Brain pericyte (primary cell): Measurements from ENCODE around the gene TMEM223.
A peak's percentile ranks its signal among the peaks of the same experiment; 100 is the strongest.
"Not testable (repeated sequence)": the region's sequence is repeated elsewhere in the genome, so short reads cannot be mapped to it uniquely, and the experiment has no call there.

Source experiments
- DNase-seq: peaks from one replicate; pipeline ENCODE4 v3.0.0-alpha.2; 2012; ENCODE audit warnings: low read depth, low spot score

Gene TMEM223

DNA sequence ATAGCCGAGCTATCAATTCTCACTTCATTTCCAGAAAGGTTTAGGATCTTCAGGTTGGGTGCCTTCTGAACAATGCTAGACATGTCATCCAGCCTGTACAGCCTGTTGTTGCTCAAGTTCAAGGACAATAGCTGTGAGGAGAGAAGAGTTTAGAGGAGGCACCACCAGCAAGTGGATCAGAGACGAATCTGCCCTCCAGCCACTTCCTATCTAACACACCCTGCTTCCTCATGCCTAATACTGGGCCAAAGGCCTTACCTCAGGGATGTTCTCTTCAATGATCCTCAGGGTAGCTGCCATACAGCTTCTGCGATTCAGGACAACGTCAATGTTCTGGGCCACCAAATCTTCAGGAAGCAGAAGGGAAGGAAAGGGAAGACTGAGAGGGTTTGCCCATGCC, 9.3 kb upstream of the TMEM223 start:
- no peak for DNase-seq

DNA sequence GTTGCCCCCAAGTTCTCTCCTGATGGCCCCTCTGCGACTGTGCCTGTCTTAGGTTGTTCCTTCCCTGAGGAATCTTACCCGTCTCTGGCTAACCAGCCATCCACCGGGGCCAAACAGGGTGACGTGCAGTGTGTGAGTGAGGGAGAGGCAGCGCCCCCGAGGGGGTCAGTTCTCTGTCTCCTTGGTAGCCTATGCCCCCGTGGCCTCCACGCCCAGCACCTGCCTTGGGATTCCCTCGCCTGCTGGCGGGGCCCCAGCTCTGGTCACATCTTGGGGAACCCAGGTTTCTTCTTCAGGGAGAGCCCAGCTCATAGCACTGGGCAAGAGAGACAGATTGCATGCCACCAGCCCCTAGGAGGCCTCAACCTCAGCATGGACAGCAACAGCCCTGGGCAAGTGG, 7.7 kb upstream of the TMEM223 start:
- DNase-seq = no peak

DNA sequence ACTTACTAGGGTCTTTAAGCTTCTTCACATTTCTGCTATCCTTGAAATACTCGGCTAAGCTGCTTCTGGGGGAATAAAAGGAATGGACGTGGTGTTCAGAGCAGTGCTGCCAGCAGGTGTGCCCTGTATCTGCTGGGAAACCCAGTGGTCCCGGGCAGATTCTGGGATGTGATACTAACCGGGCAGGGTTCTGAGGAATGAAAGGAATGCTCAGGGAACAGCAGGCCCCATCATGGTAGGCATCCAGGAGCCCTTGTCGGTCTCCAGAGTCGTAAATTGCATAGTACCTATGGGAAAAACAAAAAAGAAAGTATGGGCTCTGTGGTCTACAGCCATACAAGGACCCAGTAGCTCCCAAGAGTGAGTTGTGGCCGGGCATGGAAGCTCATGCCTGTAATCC, 4.5 kb upstream of the TMEM223 start:
- no peak for DNase-seq

DNA sequence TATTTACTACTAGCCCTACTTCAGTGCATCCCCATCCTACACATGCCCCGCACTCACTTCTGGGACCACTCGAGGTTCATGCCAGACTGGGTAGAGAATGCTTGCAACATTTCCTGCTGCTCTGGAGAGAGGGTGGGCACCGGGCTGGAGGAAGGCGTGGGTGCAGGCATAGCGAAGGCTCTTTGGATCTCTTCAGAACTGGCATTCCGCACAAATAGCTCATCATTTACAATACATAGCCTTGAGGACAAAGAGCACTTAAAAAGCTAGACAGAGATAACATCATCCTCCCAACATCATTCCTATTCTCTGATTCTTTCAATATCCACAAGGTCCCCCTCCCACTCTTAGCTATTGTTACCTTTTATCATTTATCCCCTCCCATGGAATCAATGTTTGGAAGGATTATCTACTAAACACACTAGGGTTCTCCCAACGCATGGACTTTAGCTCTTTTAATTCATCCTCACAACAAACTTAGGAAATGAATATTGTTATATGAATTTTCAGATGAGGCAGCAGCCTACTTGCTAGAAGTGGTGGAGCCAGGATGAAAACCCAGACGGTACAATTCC, 2.5 kb upstream of the TMEM223 start:
- no peak for DNase-seq

DNA sequence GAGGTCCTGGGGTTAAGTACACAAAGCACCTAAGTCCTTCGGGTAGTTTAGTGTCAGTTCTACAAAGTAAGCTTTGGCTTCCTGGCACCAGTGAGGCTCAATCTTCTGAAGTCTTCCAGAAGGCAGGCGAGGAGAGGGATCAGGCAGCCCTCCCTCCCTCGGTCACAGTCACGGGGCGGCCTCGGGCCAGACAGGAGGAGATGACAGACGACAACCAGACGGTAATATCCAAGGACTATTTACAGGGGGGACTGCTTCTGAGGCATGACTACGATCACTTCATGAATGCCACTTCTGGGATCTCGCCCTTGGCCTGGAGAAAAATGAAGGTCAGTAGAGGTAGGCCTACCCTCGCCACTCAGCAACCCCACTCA, 383 bp upstream of the TMEM223 start:
- DNase-seq = no peak

DNA sequence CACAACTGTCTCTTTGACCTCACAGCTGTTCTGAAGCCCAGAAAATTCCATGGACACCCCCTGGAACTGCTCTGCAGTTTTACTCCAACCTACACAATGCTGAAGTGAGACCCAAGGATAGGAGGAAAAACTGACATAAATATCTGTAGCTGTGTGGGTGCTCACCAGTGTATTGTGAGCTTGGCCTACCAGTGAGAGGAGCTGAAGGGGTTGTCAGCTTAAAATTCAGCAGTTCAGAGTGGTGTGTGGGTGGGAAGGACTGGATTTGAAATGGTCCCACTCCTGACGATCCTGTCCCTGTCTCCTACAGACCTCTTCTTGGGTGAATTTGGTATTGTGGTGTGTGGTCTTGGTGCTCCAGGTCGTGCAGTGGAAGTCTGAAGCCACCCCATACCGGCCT, 2.2 kb downstream of the TMEM223 start:
- DNase-seq = no peak

DNA sequence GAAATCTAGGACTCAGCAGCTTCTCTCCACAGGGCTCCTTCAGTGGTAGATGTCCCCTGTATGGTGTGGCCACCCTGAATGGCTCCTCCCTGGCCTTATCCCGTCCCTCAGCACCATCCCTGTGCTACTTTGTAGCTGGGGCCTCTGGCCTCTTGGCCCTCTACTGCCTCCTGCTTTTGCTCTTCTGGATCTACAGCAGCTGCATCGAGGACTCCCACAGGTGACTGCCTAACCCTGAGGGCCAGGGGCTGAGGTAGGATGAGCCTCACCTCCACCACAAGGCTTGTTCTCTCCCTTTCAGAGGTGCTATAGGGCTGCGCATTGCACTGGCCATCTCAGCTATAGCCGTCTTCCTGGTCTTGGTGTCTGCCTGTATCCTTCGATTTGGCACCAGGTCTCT, 2.8 kb downstream of the TMEM223 start:
- DNase-seq = no peak

DNA sequence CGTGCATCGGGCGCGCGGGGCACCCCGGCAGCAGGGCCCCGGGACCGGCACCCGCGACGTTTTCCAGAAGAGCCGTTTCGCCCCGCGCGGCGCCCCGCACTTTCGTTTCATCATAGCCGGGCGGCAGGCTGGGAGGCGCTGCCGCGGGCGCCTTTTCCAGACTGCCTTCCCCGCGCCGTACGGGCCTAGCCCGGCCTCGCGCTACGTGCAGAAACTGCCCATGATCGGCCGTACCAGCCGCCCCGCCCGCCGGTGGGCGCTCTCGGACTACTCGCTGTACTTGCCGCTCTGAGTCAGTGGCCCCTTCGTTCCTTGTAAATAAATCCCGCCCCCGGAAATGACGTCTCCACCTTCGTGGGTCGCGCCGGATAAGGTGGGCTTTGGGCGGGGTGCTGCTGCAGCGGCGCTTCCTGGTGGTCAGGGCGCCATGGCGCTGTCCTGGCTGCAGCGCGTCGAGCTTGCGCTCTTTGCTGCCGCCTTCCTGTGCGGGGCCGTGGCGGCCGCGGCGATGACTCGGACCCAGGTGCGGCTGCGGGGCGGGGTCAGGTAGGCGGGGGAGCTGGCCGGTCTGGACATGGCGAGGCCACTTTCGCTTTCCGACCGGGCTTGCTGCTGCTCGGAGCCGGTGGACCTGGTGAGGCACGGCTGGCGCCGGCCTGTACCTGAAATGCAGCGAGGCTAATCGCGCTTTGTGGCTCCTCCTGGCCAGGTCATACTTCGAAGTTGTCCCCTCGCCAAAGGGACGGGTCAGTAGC, 4.6 kb downstream of the TMEM223 start, which contains the start of gene TMEM179B:
TMEM179B (plus strand) TSS at position 398 of the 755 bp plus-strand sequence; CDS start at position 428, 30 bp downstream.
- DNase-seq = peak; percentile 91

DNA sequence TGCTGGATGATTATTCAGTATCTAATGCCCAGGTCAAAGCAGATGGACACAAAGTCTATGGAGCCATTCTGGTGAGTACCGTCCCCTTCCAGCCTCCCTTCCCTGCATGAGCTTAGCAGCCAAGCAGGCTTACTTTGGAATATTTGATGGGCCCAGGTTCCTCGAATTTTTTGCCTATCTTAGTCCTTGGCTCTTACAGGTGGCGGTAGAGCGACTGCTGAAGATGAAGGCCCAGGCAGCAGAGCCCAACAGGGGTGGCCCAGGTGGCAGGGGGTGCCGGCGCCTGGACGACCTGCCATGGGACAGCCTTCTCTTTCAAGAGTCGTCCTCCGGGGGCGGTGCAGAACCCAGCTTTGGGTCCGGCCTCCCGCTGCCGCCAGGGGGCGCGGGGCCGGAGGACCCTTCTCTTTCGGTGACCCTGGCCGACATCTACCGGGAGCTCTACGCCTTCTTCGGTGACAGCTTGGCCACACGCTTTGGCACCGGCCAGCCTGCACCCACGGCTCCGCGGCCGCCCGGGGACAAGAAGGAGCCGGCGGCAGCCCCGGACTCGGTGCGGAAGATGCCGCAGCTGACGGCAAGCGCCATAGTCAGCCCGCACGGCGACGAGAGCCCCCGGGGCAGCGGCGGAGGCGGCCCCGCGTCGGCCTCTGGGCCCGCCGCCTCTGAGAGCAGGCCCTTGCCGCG, 5.3 kb downstream of the TMEM223 start:
- peak; percentile 42 for DNase-seq

DNA sequence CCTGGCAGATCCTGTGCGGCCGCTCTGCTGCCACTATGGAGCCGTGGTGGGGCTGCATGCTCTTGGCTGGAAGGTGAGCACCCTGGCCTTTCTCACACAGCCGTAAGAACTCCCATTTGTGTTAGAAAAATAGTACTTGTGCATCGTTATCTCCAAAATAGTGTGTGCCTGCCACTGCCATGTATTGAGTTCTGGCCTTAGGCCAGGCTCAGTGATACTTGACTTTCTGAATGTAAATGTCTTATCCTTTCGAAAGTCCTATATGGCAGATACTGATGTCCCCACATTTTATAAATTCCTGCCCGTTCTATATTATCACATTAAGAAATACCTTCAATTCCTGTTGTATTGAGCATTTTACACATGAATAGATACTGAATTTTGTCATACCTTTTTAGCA, 9.1 kb downstream of the TMEM223 start:
- DNase-seq = no peak

DNA sequence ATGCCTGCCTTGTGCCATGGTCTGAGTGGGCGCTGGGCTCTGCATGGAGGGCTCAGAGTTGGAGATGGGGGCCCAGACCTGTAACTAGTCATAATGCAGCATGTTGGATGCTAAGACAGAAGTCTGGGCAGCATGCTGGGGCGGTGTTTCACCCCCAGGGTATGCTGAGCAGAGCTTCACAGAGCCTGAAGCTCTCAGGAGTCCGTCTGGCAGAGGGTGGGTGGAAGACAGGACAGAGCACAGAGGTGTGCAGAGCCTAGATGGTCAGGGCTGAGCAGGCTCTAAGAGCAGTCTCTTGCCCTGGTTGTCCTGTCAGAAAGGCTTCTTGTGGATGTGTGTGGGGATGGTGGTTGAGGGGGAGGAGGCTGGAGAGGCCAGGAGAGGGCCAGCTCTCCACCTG, 13.4 kb downstream of the TMEM223 start:
- DNase-seq = no peak

DNA sequence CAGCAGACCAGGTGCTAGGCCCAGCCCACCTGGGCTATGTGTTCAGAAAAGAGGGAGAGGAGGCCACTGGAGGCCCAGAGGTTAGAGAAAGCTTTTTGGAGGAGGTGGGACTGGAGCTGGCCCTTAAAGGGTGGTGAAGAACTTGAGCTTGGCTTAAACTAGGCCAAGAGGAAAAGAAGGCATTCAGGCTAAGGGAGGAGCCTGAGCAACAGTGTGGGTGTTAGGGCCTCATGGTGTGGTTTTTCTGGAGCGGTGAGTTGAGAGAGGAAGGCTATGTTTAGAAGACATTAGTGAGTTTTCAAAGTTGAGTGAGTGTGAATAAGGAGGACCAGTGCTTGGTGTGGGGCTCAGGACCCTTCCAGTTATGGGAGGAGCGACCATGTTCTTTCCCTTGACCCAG, 14.4 kb downstream of the TMEM223 start:
- DNase-seq = no peak

DNA sequence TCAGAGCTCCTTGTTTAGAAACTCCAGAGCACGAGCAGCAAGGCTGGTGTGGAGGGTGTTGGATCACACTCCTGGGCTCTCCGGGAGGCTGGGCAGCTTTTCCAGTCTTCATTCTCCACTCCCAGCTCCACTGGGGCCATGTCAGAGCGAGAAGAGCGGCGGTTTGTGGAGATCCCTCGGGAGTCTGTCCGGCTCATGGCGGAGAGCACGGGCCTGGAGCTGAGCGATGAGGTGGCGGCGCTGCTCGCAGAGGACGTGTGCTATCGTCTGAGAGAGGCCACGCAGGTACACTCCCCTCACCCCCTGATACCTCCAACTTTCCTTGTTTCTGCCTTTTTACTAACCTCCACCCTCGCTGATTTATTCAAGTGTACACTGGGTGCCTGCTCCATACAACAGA, 16.2 kb downstream of the TMEM223 start:
- no peak for DNase-seq

DNA sequence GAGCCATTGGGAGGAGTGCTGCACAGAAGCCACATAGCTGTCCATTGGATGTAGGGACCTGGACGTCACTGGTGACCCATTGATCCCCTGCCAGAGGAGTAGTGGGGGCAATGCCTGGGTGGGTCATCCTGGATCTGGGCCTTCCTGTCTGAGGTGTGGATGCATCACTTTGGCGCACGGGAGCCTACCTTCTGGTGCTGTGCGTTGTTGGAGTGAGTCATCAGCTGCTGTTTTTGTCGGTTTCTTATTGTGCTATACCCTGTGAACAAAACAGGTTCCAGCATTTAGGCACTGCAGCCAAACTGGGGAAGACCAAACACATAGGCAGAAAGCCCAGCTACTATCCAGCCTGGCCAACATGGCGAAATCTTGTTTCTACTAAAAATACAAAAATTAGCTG, 17.4 kb downstream of the TMEM223 start:
- no peak for DNase-seq

DNA sequence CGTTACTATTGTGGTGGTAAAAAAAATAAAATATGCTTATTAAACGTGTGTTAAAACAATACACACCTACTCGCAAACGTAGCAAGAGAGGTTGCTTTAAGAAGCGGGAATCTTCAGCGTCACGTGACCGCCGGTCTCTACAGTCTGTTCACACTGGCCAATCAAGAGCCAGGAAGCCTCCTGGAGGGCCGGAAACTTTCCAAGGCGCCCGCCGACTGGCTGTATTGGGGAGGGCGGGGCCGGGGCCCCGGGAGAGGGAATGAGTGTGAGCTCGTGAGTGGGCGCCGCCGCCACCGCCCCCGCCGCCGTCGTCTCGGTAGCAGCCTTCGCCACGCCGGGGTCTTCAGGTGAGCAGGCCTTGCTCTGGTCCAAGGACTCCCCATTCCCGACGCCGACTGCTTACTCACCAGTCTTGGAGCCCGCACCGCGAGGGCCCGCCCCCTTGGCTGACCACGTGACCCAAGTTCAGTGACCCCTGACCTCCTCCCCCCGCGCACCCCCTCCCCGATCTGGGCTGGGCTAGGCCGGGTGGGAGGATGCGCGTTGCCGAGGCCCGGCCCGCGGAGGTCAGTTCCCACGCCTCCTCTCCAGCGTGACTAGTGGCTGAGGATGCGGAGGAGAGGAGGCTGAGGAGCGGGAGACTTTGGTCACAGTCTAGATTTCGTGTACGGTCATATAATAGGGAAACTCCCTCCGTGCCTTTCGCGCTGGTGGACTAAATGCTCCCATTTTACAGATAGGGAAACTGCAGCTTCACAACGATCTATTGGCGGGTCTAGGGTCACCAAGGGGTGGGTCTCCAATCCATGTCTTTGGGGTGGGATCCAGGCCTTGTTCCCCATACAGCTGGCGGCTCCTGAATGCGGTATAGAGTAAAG, 20.4 kb downstream of the TMEM223 start, which contains the start of gene TAF6L:
TAF6L (plus strand) TSS at position 253 of the 878 bp plus-strand sequence. CDS start 4,388 bp downstream, outside the sequence.
- peak; percentile 78 for DNase-seq

DNA sequence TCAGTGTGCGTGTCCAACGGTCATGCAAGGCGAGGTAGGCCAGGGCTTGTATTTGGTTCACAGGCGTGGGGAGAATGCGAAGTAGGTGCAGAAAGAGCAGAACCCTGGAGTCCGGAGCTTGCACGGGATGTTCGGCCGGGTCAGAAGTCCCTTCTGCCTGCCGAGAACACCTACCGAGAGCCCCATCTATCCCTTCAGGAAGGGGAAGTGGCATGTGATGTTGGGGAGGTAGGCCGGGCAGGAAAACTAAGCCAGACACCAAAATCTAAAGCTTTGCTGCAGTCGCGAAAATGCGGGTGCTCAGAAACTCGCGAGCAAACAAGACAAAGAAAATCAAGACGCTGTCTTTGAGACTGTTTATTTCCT, 21.0 kb downstream of the TMEM223 start:
- peak; percentile 22 for DNase-seq

DNA sequence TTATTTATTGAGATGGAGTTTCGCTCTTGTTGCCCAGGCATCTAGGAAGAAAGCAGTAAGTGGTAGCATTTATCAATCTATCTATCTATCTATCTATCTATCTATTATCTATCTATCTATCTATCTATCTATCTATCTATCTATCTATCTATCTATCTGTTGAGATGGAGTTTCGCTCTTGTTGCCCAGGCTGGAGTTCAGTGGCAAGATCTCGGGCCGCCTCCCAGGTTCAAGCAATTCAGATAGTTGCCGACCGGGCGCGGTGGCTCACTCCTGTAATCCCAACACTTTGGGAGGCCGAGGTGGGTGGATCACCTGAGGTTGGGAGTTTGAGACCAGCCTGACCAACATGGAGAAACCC, 31.0 kb downstream of the TMEM223 start:
- not testable (repeated sequence) for DNase-seq

DNA sequence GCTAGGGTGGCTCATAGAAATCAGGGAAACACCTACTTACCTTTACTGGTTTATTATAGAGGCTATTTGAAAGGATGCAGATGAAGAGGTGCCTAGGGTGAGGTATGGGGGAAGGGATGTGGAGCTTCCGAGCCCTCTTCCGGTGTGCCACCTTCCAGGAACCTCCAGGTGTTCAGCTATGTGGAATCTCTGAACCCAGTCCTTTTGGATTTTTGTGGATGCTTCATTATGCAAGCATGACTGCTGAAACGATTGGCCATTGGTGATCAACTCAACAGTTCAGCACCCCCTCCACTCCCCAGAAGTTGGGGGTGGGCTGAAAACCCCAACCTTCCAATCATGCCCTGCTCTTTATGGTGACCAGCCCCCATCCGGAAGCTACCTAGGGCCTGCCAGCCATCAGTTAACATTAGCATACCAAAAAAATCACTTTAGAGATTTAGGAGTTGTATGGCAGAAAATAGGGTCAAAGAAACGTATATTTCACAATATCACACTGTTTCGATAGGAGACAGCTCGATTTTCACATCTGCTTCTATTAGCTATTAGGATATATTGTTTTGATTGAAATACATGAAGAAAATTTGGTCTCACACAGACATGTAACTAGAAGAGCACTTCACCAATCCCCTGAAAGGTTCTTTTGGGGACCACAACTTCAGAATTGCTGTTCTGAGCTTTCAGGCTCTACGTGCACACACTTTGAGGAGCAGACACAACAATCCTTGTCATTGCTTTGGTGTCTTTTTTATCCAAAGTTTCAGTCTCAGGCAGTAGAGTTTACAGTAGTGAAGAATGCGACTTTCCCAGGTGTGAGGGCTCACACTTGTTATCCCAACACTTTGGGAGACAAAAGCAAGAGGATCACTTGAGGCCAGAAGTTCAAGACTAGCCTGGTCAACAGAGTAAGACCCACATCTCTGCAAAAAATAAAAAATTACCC, 33.7 kb downstream of the TMEM223 start:
- no peak for DNase-seq

DNA sequence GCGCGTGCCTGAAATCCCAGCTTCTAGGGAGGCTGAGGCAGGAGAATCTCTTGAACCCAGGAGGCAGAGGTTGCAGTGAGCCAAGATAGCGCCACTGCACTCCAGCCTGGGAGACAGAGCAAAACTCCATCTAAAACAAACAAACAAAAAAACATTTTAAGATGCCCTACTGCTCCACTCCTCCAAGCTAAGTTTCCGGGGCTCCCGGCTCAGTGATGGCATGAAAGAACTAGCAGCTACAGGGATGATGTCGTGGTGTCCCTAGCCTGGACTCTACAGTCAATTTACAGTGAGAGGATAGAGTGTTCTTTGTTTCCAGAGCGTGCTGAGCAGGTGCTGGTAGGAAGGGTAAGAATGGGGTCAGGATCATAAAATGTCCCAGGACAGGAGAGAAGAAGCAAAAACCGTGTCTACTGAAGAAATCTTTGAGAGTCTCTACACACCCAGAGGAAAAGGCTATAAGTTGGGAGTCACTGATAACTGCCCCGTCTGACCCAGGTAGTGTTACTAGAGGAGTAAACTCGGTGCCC, 36.7 kb downstream of the TMEM223 start:
- DNase-seq = no peak

DNA sequence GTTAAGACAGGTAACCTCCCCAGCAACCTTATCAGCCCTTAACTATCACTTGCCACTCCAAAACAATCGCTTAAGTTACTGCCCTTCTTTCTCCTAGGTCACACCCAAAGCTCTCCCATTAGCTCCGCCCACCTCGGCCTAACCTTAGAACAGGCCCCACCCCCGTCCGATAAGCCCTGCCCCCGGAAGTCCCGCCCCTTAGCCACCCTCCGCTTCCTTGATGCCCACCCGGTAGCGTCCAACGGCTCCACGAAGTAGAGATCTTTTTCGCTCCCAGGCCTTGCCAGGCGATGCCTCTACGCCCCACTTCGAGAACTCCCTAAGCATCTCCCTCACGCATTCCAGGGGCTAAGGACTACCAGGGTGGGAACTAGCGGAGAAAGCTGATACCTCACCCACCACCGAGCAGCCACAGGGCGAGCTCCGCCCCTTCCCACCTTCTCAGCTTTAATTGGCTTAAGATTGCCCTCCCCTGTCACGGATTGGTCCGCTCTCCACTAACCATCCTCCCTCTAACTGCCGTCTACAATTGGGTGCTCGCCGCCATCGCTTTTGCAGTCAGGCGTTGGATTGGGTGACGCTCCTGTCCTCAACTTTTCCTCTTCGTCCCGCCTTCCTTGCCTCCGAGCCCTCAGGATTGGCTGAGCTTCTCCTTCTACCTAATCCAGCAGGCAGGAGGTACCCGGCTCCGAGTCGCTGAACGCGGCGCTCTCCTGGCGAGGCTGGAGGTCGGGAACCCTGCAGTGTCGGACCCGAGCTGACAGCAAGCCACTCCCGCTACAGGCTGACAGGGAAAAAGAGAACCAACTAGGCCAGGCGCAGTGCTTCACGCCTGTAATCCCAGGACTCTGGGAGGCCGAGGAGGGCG, 37.8 kb downstream of the TMEM223 start, which contains the start of gene ZBTB3:
ZBTB3 (minus strand) TSS at position 425 of the 868 bp plus-strand sequence. CDS start 496 bp downstream, outside the sequence.
- DNase-seq = peak; percentile 98
